GM23338 (cell line): Measurements from ENCODE around the gene SH3BP5. TPM values are rescaled to one million over a fixed set of nuclear protein-coding genes. Genes with fewer than 3 reads are reported as not detected.

Source experiments
- ATAC-seq: fragments of 200-7000 bp; cut with Tn5 transposase; 3 replicates; pipeline ENCODE4 v1.9.1; 2020
- DNase-seq: peaks from one replicate; pipeline ENCODE4 v3.0.0-alpha.2; 2015; ENCODE audit warnings: low spot score
- H2AFZ ChIP-seq: fragments of 200-600 bp; sonication (generic); 2 replicates; pipeline ENCODE4 v1.8.0; 2016; ENCODE audit warnings: antibody characterized with exemption, mild to moderate bottlenecking, moderate library complexity
- H3F3A ChIP-seq: fragments of 200-600 bp; sonication (generic); replicated peaks from 2 replicates; pipeline ENCODE4 v1.8.0; 2017; ENCODE audit warnings: antibody characterized with exemption, mixed run types, low read depth
- H3K27ac ChIP-seq: fragments of 200-600 bp; sonication (generic); 2 replicates; pipeline ENCODE4 v1.6.1; 2016; ENCODE audit warnings: low read depth
- H3K27me3 ChIP-seq: fragments of 200-600 bp; sonication (generic); 2 replicates; pipeline ENCODE4 v1.8.0; 2016; ENCODE audit warnings: mild to moderate bottlenecking, mixed run types, moderate library complexity; ENCODE audit not compliant: insufficient read depth
- H3K36me3 ChIP-seq: fragments of 200-600 bp; sonication (generic); 2 replicates; pipeline ENCODE4 v1.8.0; 2016; ENCODE audit warnings: mild to moderate bottlenecking; ENCODE audit not compliant: insufficient read depth
- H3K4me1 ChIP-seq: fragments of 200-600 bp; sonication (generic); 2 replicates; pipeline ENCODE4 v1.8.0; 2016; ENCODE audit warnings: mild to moderate bottlenecking, moderate library complexity; ENCODE audit not compliant: insufficient read depth
- H3K4me2 ChIP-seq: fragments of 200-600 bp; sonication (generic); 2 replicates; pipeline ENCODE4 v1.7.1; 2017; ENCODE audit warnings: mixed run types
- H3K4me3 ChIP-seq: fragments of 200-600 bp; sonication (generic); 2 replicates; pipeline ENCODE4 v1.6.1; 2016; ENCODE audit warnings: mixed run types
- H3K79me2 ChIP-seq: fragments of 200-600 bp; sonication (generic); replicated peaks from 2 replicates; pipeline ENCODE4 v1.8.0; 2017; ENCODE audit warnings: mild to moderate bottlenecking; ENCODE audit not compliant: insufficient read depth
- H3K9me2 ChIP-seq: fragments of 200-600 bp; sonication (generic); 2 replicates; pipeline ENCODE4 v1.8.0; 2017; ENCODE audit not compliant: insufficient read depth
- H4K20me1 ChIP-seq: fragments of 200-600 bp; sonication (generic); replicated peaks from 2 replicates; pipeline ENCODE4 v1.8.0; 2017; ENCODE audit warnings: mild to moderate bottlenecking; ENCODE audit not compliant: insufficient read depth
- H3K27ac Mint-ChIP-seq: 2 replicates; pipeline ENCODE4 v1.8.0; 2020; ENCODE audit warnings: inconsistent platforms, mild to moderate bottlenecking, moderate library complexity, mixed read lengths
- H3K27me3 Mint-ChIP-seq: 3 replicates; pipeline ENCODE4 v1.8.0; 2022; ENCODE audit warnings: low read depth, mild to moderate bottlenecking, moderate library complexity, mixed read lengths, inconsistent platforms; ENCODE audit not compliant: insufficient read depth, poor library complexity
- H3K36me3 Mint-ChIP-seq: 3 replicates; pipeline ENCODE4 v1.8.0; 2021; ENCODE audit warnings: low read depth, mild to moderate bottlenecking, inconsistent platforms, moderate library complexity, mixed read lengths
- H3K4me1 Mint-ChIP-seq: 3 replicates; pipeline ENCODE4 v1.8.0; 2020; ENCODE audit warnings: mild to moderate bottlenecking, inconsistent platforms, mixed read lengths
- H3K4me3 Mint-ChIP-seq: 3 replicates; pipeline ENCODE4 v1.8.0; 2021; ENCODE audit warnings: moderate library complexity, mild to moderate bottlenecking, inconsistent platforms, mixed read lengths
- H3K9me3 Mint-ChIP-seq: 3 replicates; pipeline ENCODE4 v1.8.0; 2020; ENCODE audit warnings: moderate library complexity, mild to moderate bottlenecking, inconsistent platforms, mixed read lengths
- CREB1 ChIP-seq: fragments of 250-450 bp; sonication (Bioruptor Pico); IDR thresholded peaks from 2 replicates; pipeline ENCODE4 v1.5.0; 2020; ENCODE audit warnings: low read depth, mild to moderate bottlenecking, moderate library complexity
- ETS1 ChIP-seq: IDR thresholded peaks from 2 replicates; pipeline ENCODE4 v1.6.1; 2016; ENCODE audit warnings: antibody characterized with exemption
- EZH2 ChIP-seq: fragments of 200-600 bp; sonication (generic); IDR thresholded peaks from one replicate; pipeline ENCODE4 v1.8.0; 2017; ENCODE audit warnings: antibody characterized with exemption, mild to moderate bottlenecking, low read depth; ENCODE audit not compliant: unreplicated experiment
- NANOG ChIP-seq: IDR thresholded peaks from 2 replicates; pipeline ENCODE4 v1.6.1; 2016; ENCODE audit warnings: antibody characterized with exemption, borderline replicate concordance
- POLR2AphosphoS5 ChIP-seq: IDR thresholded peaks from 2 replicates; pipeline ENCODE4 v1.6.1; 2016; ENCODE audit warnings: antibody characterized with exemption, low read depth
- ZNF114 ChIP-seq: fragments of 250-450 bp; sonication (Bioruptor Pico); IDR thresholded peaks from 2 replicates; pipeline ENCODE4 v1.5.0; 2020; ENCODE audit warnings: mild to moderate bottlenecking, moderate library complexity
- ZNF331 ChIP-seq: fragments of 250-450 bp; sonication (Bioruptor Pico); IDR thresholded peaks from 2 replicates; pipeline ENCODE4 v1.5.0; 2020; ENCODE audit warnings: low read depth, mild to moderate bottlenecking, moderate library complexity
- polyA plus RNA-seq: library from polyadenylated mRNA; unstranded; fragments of >200 nt; fragmentation: Nextera tagmentation; extraction: Ambion mirVana; gene quantifications from 2 replicates; pipeline ENCODE4 v1.2.1, GENCODE V29; 2016
- total RNA-seq: library from RNA; depleted of rRNA; stranded (reverse); fragments of >200 nt; shearing (Covaris generic); gene quantifications from 2 replicates; pipeline ENCODE4 v1.2.3, GENCODE V29; 2014
- TF ChIP-seq, protein P1 (sequence below): IDR thresholded peaks from one replicate; pipeline ENCODE4 v1.6.1; 2018; ENCODE audit warnings: antibody characterized with exemption; ENCODE audit not compliant: unreplicated experiment
- TF ChIP-seq, protein P2 (sequence below): fragments of 250-450 bp; sonication (Bioruptor Pico); IDR thresholded peaks from 2 replicates; pipeline ENCODE4 v1.5.0; 2020; ENCODE audit warnings: mild to moderate bottlenecking, moderate library complexity

SH3BP5 gene
- total and polyA plus RNA-seq, 2 experiments from 2014 or later: 5.8 to 9.1 TPM

DNA sequence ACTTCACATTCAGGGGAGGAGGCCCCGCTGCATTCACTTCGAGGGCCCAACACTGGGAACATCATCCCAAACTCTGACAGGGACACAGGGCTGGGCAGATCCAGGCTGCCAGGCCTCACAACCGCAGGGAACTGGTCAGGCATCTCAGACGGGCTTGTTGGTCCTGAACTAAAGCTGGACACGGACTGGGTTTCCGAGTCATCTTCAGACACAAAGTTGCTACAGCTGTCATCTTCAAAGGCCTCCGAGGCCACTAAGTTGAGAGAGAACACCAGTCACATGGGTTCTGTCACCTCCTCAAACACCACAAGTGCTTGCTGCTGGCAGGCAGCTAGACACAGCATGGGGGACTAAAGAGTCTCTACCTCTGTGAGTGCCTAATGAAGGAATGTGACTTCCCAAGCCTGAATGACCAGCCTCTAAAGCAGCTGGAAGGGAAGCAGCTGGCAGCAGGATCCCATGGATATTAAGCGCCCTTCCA lies 75.5 kb downstream of the SH3BP5 start (continued):
- no peak for TF ChIP-seq ETS1
- TF ChIP-seq, protein P1, sequence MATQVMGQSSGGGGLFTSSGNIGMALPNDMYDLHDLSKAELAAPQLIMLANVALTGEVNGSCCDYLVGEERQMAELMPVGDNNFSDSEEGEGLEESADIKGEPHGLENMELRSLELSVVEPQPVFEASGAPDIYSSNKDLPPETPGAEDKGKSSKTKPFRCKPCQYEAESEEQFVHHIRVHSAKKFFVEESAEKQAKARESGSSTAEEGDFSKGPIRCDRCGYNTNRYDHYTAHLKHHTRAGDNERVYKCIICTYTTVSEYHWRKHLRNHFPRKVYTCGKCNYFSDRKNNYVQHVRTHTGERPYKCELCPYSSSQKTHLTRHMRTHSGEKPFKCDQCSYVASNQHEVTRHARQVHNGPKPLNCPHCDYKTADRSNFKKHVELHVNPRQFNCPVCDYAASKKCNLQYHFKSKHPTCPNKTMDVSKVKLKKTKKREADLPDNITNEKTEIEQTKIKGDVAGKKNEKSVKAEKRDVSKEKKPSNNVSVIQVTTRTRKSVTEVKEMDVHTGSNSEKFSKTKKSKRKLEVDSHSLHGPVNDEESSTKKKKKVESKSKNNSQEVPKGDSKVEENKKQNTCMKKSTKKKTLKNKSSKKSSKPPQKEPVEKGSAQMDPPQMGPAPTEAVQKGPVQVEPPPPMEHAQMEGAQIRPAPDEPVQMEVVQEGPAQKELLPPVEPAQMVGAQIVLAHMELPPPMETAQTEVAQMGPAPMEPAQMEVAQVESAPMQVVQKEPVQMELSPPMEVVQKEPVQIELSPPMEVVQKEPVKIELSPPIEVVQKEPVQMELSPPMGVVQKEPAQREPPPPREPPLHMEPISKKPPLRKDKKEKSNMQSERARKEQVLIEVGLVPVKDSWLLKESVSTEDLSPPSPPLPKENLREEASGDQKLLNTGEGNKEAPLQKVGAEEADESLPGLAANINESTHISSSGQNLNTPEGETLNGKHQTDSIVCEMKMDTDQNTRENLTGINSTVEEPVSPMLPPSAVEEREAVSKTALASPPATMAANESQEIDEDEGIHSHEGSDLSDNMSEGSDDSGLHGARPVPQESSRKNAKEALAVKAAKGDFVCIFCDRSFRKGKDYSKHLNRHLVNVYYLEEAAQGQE: no peak

GRCh38 chr3:15255215-15255614 lies 77.2 kb downstream of the SH3BP5 start:
- no peaks in the 10 kb centered on the region for H3F3A ChIP-seq
- H2AFZ ChIP-seq: no peak overlapping the region
- DNase-seq: no peak
- H3K36me3 ChIP-seq: peaks cover 12% of the 10 kb centered on the region
- H3K4me3 Mint-ChIP-seq: no peak overlapping the region
- H3K4me1 Mint-ChIP-seq: no peaks in the 10 kb centered on the region
- no peaks in the 10 kb centered on the region; the same call in 1 of the 2 replicates for H4K20me1 ChIP-seq
- H3K4me3 ChIP-seq: no peak overlapping the region
- H3K4me1 ChIP-seq: no peaks in the 10 kb centered on the region
- H3K27ac Mint-ChIP-seq: no peak overlapping the region
- H3K9me2 ChIP-seq: 0 out of 2 replicates have a peak, but pooled peaks cover under 1% of the 10 kb centered on the region
- no peaks in the 10 kb centered on the region for H3K9me3 Mint-ChIP-seq
- H3K27ac ChIP-seq: no peak overlapping the region
- peaks cover 34% of the 10 kb centered on the region for H3K36me3 Mint-ChIP-seq
- no peaks in the 10 kb centered on the region for H3K27me3 ChIP-seq
- H3K79me2 ChIP-seq: no peaks in the 10 kb centered on the region
- peaks cover 5% of the 10 kb centered on the region for H3K27me3 Mint-ChIP-seq
- H3K4me2 ChIP-seq: no peak overlapping the region
- ATAC-seq: no peak
- no peak for TF ChIP-seq EZH2
- no peak for TF ChIP-seq ETS1
- TF ChIP-seq ZNF114: no peak
- TF ChIP-seq CREB1 (CRISPR knock-in tag): no peak
- TF ChIP-seq, protein P2, sequence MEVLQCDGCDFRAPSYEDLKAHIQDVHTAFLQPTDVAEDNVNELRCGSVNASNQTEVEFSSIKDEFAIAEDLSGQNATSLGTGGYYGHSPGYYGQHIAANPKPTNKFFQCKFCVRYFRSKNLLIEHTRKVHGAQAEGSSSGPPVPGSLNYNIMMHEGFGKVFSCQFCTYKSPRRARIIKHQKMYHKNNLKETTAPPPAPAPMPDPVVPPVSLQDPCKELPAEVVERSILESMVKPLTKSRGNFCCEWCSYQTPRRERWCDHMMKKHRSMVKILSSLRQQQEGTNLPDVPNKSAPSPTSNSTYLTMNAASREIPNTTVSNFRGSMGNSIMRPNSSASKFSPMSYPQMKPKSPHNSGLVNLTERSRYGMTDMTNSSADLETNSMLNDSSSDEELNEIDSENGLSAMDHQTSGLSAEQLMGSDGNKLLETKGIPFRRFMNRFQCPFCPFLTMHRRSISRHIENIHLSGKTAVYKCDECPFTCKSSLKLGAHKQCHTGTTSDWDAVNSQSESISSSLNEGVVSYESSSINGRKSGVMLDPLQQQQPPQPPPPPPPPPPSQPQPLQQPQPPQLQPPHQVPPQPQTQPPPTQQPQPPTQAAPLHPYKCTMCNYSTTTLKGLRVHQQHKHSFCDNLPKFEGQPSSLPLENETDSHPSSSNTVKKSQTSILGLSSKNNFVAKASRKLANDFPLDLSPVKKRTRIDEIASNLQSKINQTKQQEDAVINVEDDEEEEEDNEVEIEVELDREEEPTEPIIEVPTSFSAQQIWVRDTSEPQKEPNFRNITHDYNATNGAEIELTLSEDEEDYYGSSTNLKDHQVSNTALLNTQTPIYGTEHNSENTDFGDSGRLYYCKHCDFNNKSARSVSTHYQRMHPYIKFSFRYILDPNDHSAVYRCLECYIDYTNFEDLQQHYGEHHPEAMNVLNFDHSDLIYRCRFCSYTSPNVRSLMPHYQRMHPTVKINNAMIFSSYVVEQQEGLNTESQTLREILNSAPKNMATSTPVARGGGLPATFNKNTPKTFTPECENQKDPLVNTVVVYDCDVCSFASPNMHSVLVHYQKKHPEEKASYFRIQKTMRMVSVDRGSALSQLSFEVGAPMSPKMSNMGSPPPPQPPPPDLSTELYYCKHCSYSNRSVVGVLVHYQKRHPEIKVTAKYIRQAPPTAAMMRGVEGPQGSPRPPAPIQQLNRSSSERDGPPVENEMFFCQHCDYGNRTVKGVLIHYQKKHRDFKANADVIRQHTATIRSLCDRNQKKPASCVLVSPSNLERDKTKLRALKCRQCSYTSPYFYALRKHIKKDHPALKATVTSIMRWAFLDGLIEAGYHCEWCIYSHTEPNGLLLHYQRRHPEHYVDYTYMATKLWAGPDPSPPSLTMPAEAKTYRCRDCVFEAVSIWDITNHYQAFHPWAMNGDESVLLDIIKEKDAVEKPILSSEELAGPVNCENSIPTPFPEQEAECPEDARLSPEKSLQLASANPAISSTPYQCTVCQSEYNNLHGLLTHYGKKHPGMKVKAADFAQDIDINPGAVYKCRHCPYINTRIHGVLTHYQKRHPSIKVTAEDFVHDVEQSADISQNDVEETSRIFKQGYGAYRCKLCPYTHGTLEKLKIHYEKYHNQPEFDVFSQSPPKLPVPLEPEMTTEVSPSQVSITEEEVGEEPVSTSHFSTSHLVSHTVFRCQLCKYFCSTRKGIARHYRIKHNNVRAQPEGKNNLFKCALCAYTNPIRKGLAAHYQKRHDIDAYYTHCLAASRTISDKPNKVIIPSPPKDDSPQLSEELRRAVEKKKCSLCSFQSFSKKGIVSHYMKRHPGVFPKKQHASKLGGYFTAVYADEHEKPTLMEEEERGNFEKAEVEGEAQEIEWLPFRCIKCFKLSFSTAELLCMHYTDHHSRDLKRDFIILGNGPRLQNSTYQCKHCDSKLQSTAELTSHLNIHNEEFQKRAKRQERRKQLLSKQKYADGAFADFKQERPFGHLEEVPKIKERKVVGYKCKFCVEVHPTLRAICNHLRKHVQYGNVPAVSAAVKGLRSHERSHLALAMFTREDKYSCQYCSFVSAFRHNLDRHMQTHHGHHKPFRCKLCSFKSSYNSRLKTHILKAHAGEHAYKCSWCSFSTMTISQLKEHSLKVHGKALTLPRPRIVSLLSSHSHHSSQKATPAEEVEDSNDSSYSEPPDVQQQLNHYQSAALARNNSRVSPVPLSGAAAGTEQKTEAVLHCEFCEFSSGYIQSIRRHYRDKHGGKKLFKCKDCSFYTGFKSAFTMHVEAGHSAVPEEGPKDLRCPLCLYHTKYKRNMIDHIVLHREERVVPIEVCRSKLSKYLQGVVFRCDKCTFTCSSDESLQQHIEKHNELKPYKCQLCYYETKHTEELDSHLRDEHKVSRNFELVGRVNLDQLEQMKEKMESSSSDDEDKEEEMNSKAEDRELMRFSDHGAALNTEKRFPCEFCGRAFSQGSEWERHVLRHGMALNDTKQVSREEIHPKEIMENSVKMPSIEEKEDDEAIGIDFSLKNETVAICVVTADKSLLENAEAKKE (CRISPR knock-in tag): no peak
- no peak for TF ChIP-seq ZNF331 (CRISPR knock-in tag)
- TF ChIP-seq NANOG: no peak
- TF ChIP-seq POLR2AphosphoS5: no peak
- TF ChIP-seq, protein P1: no peak
